SH-SY5Y (cell line): ENCODE data around the gene KCNAB1.

Experiments used
- GATA2 ChIP-seq: IDR thresholded peaks from 2 replicates; pipeline ENCODE4 v1.6.1; 2011; ENCODE audit warnings: mild to moderate bottlenecking, low read depth, low read length
- GATA3 ChIP-seq: IDR thresholded peaks from 2 replicates; pipeline ENCODE4 v1.6.1; 2011; ENCODE audit warnings: low read depth, mild to moderate bottlenecking, low read length, moderate library complexity

- TF ChIP-seq GATA2 (no peak), GATA3 (no peak)
These were observed 293.0 kb downstream of the KCNAB1 start for GRCh38 chr3:156413293-156413892.
